Suppressor macrophage (primary cell): ENCODE data around the gene ACSL3.
"Not testable (repeated sequence)": the region's sequence is repeated elsewhere in the genome, so short reads cannot be mapped to it uniquely, and the experiment has no call there.

Experiments used
- DNase-seq, 4 experiments: peaks; one replicate each; pipeline ENCODE4 v3.0.0-alpha.2; 2020 to 2022
- total RNA-seq, 17 experiments: gene quantifications; one replicate each; lab custom pipeline; 2026; ENCODE audit warnings: mixed read lengths in 6 of 17, inconsistent platforms in 3 of 17; lab: John Stamatoyannopoulos, UW

ACSL3 gene
- 134 to 474 (median 223) reads per million in 17 experiments for total RNA-seq

DNA sequence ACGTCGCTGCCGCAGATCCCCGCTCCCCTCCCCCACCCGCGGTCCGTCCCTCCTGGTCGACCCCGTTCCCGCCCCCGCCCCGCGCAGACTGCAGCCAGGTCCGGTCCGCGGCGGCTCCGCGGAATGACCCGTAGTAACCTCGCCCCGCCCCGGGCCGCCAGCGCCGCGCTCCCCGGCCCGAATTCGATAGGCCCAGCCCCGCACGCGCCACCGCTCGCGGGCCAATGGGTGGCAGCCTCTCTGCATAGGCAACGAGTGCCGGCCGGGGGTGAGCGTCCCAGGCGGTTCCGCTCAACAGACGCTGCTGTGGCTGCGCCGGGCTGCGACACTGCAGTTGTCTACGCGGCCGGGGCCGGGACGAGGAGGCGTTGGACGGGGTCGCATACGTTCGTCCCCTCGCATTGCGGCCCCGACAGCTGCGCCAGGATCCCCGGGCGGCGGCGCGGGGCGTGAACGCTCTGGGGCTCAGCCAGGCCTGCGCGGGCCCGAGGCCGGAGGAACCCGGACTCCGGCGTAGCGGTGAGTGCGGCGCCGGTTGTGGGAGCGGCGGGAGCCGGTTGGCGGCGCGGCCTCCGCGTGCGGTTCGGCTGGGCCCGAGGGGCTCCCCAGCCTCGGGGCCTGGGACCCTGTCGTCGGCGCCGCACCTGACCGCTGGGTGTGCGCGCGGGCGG, at the start of gene ACSL3:
TSS of gene ACSL3 (plus strand) at position 297 of the 671 bp plus-strand sequence. CDS start 47,737 bp downstream, outside the sequence.
- DNase-seq = peak; percentile 97 to 99 (median 98)

DNA sequence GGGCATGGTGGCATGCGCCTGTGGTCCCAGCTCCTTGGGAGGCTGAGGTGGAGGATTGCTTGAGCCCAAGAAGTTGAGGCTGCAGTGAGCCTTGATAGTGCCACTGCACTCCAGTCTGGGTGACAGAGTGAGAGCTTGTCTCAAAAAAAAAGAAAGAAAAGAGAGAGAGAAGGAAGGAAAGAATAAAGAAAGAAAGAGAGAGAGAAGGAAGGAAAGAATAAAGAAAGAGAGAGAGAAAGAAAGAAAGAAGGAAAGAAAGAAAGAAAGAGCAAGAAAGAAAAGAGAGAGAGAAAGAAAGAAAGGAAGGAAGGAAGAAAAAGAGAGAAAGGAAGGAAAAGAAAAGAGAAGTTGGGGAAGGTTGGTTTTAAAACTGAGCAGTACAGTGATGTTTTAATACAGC, 49.0 kb upstream of the ACSL3 start:
- DNase-seq = no peak

- DNase-seq = peak; percentile 43 to 79 (median 56)
Observed at GRCh38 chr2:222813177-222813843, 47.5 kb upstream of the ACSL3 start.

DNA sequence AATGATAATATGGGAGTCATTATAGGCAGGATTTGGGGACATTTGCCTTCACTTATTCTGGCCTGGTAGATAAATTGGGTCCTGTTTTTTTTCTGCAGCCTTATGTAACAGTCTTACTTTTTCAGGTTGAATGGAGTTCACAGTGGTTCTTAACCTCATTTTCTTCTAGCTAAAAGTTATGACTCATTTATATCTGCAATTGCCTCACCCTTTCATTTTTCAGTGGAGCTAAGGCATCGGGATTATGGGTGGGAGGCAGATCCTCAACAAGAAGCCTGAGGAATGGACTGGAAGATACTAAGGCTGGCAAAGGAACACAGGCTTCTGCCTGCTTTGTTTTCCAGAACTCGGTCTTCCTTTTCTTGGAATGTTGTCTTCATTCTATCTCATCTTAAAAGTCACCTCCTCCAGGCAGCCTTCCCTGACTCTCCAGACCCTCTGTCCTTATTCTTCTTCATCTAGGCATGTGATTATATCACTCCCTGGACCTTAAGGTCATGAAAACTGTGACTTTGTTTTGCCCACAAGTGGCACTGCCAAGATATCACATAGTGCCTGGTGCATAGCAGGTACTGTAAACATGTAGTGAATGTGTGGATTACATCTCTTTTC, 41.0 kb upstream of the ACSL3 start:
- DNase-seq = no peak

DNA sequence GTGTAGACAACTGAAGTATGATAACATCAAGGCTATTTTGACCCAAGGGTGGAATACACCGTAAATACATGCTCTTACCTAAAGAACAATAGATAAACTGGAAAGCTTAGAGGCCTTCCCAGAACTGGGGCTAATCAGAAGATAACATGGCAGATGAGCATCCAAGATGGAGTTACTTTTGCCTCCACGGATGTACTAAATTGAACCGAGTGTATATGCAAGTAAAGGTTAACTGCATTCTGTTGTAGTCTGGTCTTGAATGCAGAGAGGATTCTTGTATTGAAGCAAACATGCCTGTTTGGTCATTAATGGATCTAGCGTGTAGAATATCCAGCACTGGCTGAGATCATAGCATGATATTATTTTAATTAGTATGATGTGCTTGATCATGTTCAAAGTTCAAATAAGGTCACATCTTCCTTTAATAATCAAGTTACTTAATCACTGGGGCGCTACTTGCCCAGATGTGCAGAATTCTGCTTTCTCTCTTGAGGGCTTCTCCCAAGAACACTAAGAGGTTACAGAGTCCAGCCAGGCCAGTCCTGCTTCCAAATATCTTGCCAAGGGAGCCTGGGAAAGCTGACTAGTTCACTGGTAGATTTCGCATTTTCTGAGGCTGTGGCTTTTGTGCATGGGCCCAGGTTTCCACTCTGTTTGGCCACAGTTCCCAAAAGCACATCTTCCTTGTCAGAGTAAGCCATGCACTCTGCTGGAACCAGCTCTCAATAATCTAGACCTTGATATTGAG, 37.5 kb upstream of the ACSL3 start:
- DNase-seq = no peak

- no peak for DNase-seq
Observed at GRCh38 chr2:222825031-222825430, 35.8 kb upstream of the ACSL3 start.

GRCh38 chr2:222827417-222827816, 33.4 kb upstream of the ACSL3 start:
- no peak for DNase-seq

- no peak for DNase-seq
Observed at GRCh38 chr2:222828572-222828971, 32.3 kb upstream of the ACSL3 start.

- no peak for DNase-seq
Observed at GRCh38 chr2:222830164-222830563, 30.7 kb upstream of the ACSL3 start.

GRCh38 chr2:222833410-222833809, 27.4 kb upstream of the ACSL3 start:
- DNase-seq = no peak

GRCh38 chr2:222835143-222835822, 25.6 kb upstream of the ACSL3 start:
- DNase-seq = no peak

DNA sequence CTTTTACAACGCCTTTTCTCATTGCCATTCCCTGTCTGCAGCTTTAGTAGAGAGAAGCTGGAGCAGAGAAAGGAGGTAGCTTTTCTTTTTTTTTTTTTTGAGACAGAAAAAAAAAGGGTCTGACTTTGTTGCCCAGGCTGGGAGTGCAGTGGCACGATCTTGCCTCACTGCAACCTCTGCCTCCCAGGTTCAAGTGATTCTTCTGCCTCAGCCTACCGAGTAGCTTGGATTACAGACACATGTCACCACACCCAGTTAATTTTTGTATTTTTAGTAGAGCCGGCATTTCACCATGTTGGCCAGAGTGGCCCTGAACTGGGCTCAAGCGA, 25.0 kb upstream of the ACSL3 start:
- no peak for DNase-seq

GRCh38 chr2:222837643-222838056, 23.2 kb upstream of the ACSL3 start:
- no peak for DNase-seq

GRCh38 chr2:222840060-222840802, 20.6 kb upstream of the ACSL3 start:
- DNase-seq = peak in 1 of 4 experiments; percentile 12

DNA sequence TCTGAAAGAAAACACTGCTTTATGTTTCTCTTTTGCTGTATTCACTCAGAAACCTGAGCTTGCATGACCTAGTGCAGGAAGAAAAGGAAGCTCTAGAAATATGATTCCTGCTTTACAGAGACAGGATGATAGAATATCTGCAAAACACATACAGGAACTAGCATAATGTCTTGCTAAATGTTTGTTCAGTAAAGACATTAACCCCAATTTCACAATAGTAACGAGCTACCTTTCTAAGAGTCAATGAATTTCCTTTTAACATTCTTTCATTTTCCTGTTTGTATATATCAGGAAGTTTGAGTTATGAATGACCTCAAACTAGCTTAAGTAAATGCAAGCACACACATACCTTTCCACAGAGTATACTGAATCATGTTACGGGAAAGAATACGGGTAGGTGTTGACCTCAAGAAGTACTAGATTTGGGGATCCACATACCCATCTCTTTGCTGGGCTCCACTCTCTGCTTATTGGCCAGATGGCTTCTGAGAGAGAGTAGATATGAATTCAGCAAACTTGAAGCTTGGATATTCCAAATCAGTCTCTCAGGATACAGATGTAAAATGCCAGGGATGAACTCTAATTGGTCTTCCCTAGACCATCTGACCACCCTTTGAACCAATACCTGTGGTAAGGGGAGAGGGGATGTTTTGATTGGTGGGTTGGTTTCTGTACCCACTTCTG, 18.2 kb upstream of the ACSL3 start:
- peak in 3 of 4 experiments; percentile 24 to 67 (median 63) for DNase-seq

DNA sequence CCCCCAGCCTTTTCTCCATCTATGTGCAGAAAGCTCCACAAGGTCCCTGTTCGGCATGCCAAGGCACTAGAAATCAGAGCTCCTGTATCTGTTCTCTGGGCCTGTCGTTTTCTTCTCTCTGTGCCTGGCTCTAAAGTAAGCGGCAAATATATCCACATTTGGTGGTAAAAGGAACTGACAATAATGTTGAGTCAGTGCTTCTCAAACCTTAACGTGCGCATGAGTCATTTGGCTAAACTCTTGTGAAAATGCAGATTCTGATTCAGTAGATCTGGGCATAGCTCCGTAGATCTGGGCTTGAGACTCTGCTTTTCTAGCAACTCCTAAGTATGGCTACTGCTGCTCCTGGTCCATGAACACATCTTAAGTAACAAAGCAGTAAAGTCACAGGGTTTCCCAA, 16.5 kb upstream of the ACSL3 start:
- DNase-seq = peak; percentile 80 to 94 (median 90)

DNA sequence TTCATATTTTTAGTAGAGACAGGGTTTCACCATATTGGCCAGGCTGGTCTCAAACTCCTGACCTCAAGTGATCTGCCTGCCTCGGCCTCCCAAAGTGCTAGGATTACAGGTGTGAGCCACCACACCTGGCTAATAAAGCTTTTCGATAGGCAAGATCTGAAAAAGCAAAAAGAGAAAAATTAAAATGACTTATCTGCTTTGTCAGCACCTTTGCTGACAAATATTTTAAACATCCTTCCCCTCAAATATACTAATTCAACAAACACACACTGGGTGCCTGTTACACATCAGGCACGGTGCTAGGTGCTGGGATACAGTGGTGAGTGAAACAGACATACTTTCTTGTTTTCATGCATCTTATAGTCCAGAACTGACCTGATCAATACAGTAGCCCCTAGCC, 15.5 kb upstream of the ACSL3 start:
- not testable (repeated sequence) for DNase-seq

DNA sequence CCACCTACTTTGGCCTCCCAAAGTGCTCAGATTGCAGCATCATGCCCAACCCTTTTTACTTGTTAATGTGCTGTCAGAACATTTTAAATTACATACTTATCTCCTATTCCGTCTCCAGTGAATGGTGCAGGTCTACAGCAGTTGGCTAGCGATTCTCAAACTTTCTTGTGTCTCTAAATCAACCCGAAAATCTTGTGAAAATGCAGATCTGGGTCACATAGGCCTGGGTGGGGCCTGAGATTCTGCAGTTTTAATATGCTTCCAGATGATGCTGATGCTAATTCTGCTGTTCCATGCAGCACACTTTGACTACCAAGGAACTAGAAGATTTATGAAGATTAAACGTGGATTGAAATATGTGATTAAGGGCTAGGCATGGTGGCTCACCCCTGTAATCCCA, 14.8 kb upstream of the ACSL3 start:
- DNase-seq = no peak

- not testable (repeated sequence) for DNase-seq
Observed at GRCh38 chr2:222848031-222848430, 12.8 kb upstream of the ACSL3 start.

GRCh38 chr2:222848862-222849261, 12.0 kb upstream of the ACSL3 start:
- DNase-seq = peak in 2 of 4 experiments; percentile 21 to 23

DNA sequence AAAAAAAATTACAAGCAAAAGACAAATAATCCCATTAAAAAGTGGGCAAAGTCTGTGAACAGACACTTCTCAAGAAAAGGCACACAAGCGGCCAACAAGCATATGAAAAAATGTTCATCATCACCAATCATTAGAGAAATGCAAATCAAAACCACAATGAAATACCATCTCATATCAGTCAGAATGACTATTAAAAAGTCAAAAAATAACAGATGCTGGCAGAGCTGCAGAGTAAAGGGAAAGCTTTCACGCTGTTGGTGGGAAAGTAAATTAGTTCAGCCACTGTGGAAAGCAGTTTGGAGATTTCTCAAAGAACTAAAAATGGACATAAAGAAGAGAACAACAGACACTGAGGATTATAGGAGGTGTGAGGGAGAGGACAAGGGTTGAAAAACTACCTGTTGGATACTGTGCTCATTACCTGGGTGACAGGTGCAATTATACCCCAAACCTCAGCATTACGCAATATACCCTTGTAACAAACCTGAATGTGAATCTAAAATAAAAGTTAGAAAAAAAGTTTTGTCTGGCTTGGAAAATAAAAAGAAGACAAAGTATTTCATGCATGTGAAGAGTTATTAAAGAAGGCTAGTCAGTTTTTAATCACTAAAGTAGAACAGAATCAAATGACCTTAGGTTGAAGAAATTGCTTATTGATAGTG, 8.7 kb upstream of the ACSL3 start:
- no peak for DNase-seq
